ENCODE data around the gene ARX. TPM values are rescaled to one million over a fixed set of nuclear protein-coding genes. Genes with fewer than 3 reads are reported as not detected.

ARX gene
- total RNA-seq, 1 experiment from 2014 or later = 0.22 TPM

DNA sequence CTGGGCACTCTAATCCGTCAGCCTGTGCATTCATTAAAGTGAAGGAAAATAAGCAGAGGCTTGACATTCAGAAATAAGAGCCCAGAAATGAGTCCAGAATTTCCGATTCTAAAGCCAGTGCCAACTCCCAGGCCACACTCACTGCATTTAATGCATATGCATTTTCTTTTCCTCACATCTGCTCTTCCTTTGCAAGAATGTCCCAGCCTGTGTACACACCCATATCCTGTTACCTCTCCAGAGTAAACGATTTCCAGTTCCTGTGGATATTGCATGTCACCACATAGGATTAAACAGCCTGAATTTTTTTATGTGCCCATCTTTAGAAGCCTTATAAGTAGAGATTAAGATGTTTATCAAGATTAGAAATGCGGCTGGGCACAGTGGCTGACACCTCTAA, 27.5 kb downstream of the ARX start:
- no peak overlapping the region for H3K27ac ChIP-seq (ENCODE audit: low read depth, low read length)
- no TSS peak for BruUV-seq (replicated peaks)
- CTCF ChIA-PET = no interaction called here

More for the DNA sequence above, 27.5 kb downstream of the ARX start:
- no peaks in the 10 kb centered on the region for H3K79me2 ChIP-seq (ENCODE audit: insufficient read depth, low read length)
- H3K9ac ChIP-seq (ENCODE audit: low read length) = no peak overlapping the region
- no peak overlapping the region for H2AFZ ChIP-seq (ENCODE audit: low read depth, low read length, poor library complexity, severe bottlenecking)
- H3K4me3 ChIP-seq (replicated peaks in 1 of 2; ENCODE audit: low read depth in 1 of 2, low read length in 2 of 2) = no peak overlapping the region
- H3K9me2 ChIP-seq (ENCODE audit: insufficient read depth) = no peaks in the 10 kb centered on the region
- POLR2A ChIA-PET = no interaction called here
- TF ChIP-seq SIN3A (IDR thresholded peaks at IDR 0.05; ENCODE audit: low read depth) (no peak), EZH2phosphoT487 (IDR thresholded peaks at IDR 0.05; ENCODE audit: borderline replicate concordance) (no peak), ZBTB33 (IDR thresholded peaks at IDR 0.05; ENCODE audit: extremely low read depth, insufficient replicate concordance, low read length) (no peak), ZNF274 (IDR thresholded peaks at IDR 0.05; ENCODE audit: low read depth, low read length) (no peak), MAX (IDR thresholded peaks at IDR 0.05) (no peak), ATF3 (IDR thresholded peaks at IDR 0.05) (no peak), RAD21 (IDR thresholded peaks at IDR 0.05; ENCODE audit: low read depth) (no peak), SRF (IDR thresholded peaks at IDR 0.05; ENCODE audit: low read depth) (no peak), SP1 (IDR thresholded peaks at IDR 0.05; ENCODE audit: low read depth) (no peak), TCF7L2 (IDR thresholded peaks at IDR 0.05; ENCODE audit: borderline replicate concordance, extremely low read depth, insufficient read depth, insufficient read length) (no peak), POLR2AphosphoS5 (IDR thresholded peaks at IDR 0.05; ENCODE audit: low read depth, low read length) (no peak)
- TF ChIP-seq, protein P1, sequence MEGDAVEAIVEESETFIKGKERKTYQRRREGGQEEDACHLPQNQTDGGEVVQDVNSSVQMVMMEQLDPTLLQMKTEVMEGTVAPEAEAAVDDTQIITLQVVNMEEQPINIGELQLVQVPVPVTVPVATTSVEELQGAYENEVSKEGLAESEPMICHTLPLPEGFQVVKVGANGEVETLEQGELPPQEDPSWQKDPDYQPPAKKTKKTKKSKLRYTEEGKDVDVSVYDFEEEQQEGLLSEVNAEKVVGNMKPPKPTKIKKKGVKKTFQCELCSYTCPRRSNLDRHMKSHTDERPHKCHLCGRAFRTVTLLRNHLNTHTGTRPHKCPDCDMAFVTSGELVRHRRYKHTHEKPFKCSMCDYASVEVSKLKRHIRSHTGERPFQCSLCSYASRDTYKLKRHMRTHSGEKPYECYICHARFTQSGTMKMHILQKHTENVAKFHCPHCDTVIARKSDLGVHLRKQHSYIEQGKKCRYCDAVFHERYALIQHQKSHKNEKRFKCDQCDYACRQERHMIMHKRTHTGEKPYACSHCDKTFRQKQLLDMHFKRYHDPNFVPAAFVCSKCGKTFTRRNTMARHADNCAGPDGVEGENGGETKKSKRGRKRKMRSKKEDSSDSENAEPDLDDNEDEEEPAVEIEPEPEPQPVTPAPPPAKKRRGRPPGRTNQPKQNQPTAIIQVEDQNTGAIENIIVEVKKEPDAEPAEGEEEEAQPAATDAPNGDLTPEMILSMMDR (IDR thresholded peaks at IDR 0.05 in 2 of 3, conservative IDR thresholded peaks at IDR 0.05 in 1 of 3; ENCODE audit: borderline replicate concordance in 1 of 3, insufficient read depth in 1 of 3, low read depth in 2 of 3, low read length in 2 of 3) = no peak
- H3K27me3 ChIP-seq (ENCODE audit: insufficient read depth, low read length) = no peaks in the 10 kb centered on the region
- no peaks in the 10 kb centered on the region for H4K20me1 ChIP-seq (ENCODE audit: insufficient read depth)
- RAD21 ChIA-PET (ENCODE audit: low non-redundant PET in 1 of 2, low total read pairs in 2 of 2, uncharacterized antibody in 2 of 2, unreplicated experiment in 2 of 2) = no interaction called here
- ATAC-seq = no peak
- intact Hi-C loops (cut with micrococcal nuclease) = no loop called here
- H3K4me1 ChIP-seq (ENCODE audit: control insufficient read depth in 1 of 2, insufficient read depth in 2 of 2, low read length in 2 of 2) = no peaks in the 10 kb centered on the region
- H3K36me3 ChIP-seq (ENCODE audit: control insufficient read depth in 1 of 2, insufficient read depth in 2 of 2, low read length in 2 of 2) = no peaks in the 10 kb centered on the region
- H3K9me3 ChIP-seq (ENCODE audit: control insufficient read depth in 1 of 2, insufficient read depth in 1 of 2, low read depth in 1 of 2, low read length in 2 of 2) = no peaks in the 10 kb centered on the region
- H3K4me2 ChIP-seq (ENCODE audit: low read length) = no peak overlapping the region
- no peak for DNase-seq (ENCODE audit: low read depth, low spot score)

Measured in HCT116 (cell line).